Measurements from ENCODE around the gene CEBPB. TPM values are rescaled to one million over a fixed set of nuclear protein-coding genes. Genes with fewer than 3 reads are reported as not detected.
A peak's percentile ranks its signal among the peaks of the same experiment; 100 is the strongest.

Gene CEBPB
- total RNA-seq, 1 donor from 2014 or later: 33.8 TPM

- Mint-ChIP-seq H3K27me3 (ENCODE audit: low read depth, unreplicated experiment) (peaks cover 2% of the 10 kb centered on the region), H3K27ac (ENCODE audit: unreplicated experiment) (peak overlapping the region; percentile 100), H3K36me3 (ENCODE audit: low read depth, unreplicated experiment) (peaks cover 8% of the 10 kb centered on the region), H3K4me3 (ENCODE audit: unreplicated experiment) (peak overlapping the region; percentile 98), H3K4me1 (ENCODE audit: low read depth, unreplicated experiment) (peaks cover 18% of the 10 kb centered on the region), H3K9me3 (ENCODE audit: unreplicated experiment) (no peaks in the 10 kb centered on the region)
- Histone ChIP-seq H3K9me3 (ENCODE audit: insufficient read depth, low read depth, low read length) (no peaks in the 10 kb centered on the region), H3K79me2 (ENCODE audit: insufficient read depth, low read length) (peaks cover 34% of the 10 kb centered on the region), H3K4me1 (ENCODE audit: insufficient read depth, low read length) (peaks cover 22% of the 10 kb centered on the region), H4K20me1 (ENCODE audit: insufficient read depth, low read length) (peaks cover 33% of the 10 kb centered on the region), H3K4me3 (ENCODE audit: insufficient read depth, low read depth, low read length) (peak overlapping the region; percentile 97), H3K27ac (ENCODE audit: low read depth, low read length) (peak overlapping the region; percentile 98), H3K27me3 (ENCODE audit: insufficient read depth, low read length) (no peaks in the 10 kb centered on the region), H2AFZ (ENCODE audit: low read depth, low read length) (no peak overlapping the region), H3K9ac (ENCODE audit: low read length) (peak overlapping the region; percentile 96), H3K36me3 (ENCODE audit: insufficient read depth, low read length) (no peaks in the 10 kb centered on the region), H3K4me2 (ENCODE audit: low read length) (peak overlapping the region; percentile 96)
- TF ChIP-seq EZH2 (IDR thresholded peaks at IDR 0.05; ENCODE audit: insufficient read depth, low read length): no peak
- TF ChIP-seq CTCF (IDR thresholded peaks at IDR 0.05; ENCODE audit: insufficient read depth, low read depth, low read length): no peak
- no peak for FAIRE-seq
- peak; percentile 85 for DNase-seq (ENCODE audit: low read depth)
Measured at GRCh38 chr20:50192364-50193198, 2.0 kb downstream of the CEBPB start.

GRCh38 chr20:50193199-50193835, 2.7 kb downstream of the CEBPB start:
- H3K27ac Mint-ChIP-seq (ENCODE audit: unreplicated experiment): peak overlapping the region; percentile 100
- DNase-seq (ENCODE audit: low read depth) (peak; percentile 49), FAIRE-seq (no peak)
- Histone ChIP-seq H3K9me3 (ENCODE audit: insufficient read depth, low read depth, low read length) (no peaks in the 10 kb centered on the region), H3K36me3 (ENCODE audit: insufficient read depth, low read length) (no peaks in the 10 kb centered on the region), H3K4me2 (ENCODE audit: low read length) (peak overlapping the region; percentile 96), H2AFZ (ENCODE audit: low read depth, low read length) (no peak overlapping the region), H3K4me3 (ENCODE audit: insufficient read depth, low read depth, low read length) (peak overlapping the region; percentile 97), H3K27me3 (ENCODE audit: insufficient read depth, low read length) (no peaks in the 10 kb centered on the region), H4K20me1 (ENCODE audit: insufficient read depth, low read length) (peaks cover 33% of the 10 kb centered on the region), H3K27ac (ENCODE audit: low read depth, low read length) (peak overlapping the region; percentile 98), H3K79me2 (ENCODE audit: insufficient read depth, low read length) (peaks cover 34% of the 10 kb centered on the region), H3K9ac (ENCODE audit: low read length) (peak overlapping the region; percentile 96), H3K4me1 (ENCODE audit: insufficient read depth, low read length) (peaks cover 19% of the 10 kb centered on the region)
- H3K36me3 Mint-ChIP-seq (ENCODE audit: low read depth, unreplicated experiment): peaks cover 8% of the 10 kb centered on the region
- no peaks in the 10 kb centered on the region for H3K9me3 Mint-ChIP-seq (ENCODE audit: unreplicated experiment)
- H3K4me1 Mint-ChIP-seq (ENCODE audit: low read depth, unreplicated experiment): peaks cover 18% of the 10 kb centered on the region
- TF ChIP-seq CTCF (IDR thresholded peaks at IDR 0.05; ENCODE audit: insufficient read depth, low read depth, low read length) (no peak), EZH2 (IDR thresholded peaks at IDR 0.05; ENCODE audit: insufficient read depth, low read length) (no peak)
- peak overlapping the region; percentile 98 for H3K4me3 Mint-ChIP-seq (ENCODE audit: unreplicated experiment)
- peaks cover 2% of the 10 kb centered on the region for H3K27me3 Mint-ChIP-seq (ENCODE audit: low read depth, unreplicated experiment)

Data from astrocyte (in vitro differentiated cells and primary cell).